IPS-15b (cell line): Measurements from ENCODE around the gene DBF4B.

Experiments used
- H3K27me3 ChIP-seq: one replicate; pipeline ENCODE4 v1.6.1; 2013; ENCODE audit warnings: low read length; ENCODE audit not compliant: control insufficient read depth, insufficient read depth
- H3K36me3 ChIP-seq: one replicate; pipeline ENCODE4 v1.6.1; 2013; ENCODE audit warnings: low read length; ENCODE audit not compliant: control insufficient read depth, insufficient read depth
- H3K4me1 ChIP-seq: one replicate; pipeline ENCODE4 v1.6.1; 2013; ENCODE audit warnings: mild to moderate bottlenecking, low read length; ENCODE audit not compliant: control insufficient read depth, insufficient read depth
- H3K4me3 ChIP-seq: one replicate; pipeline ENCODE4 v1.5.1; 2013; ENCODE audit warnings: low read depth, low read length
- H3K9ac ChIP-seq: one replicate; pipeline ENCODE4 v1.6.1; 2013; ENCODE audit warnings: low read depth, mild to moderate bottlenecking, low read length
- H3K9me3 ChIP-seq: one replicate; pipeline ENCODE4 v1.6.1; 2013; ENCODE audit warnings: mild to moderate bottlenecking, low read length; ENCODE audit not compliant: control insufficient read depth, insufficient read depth

The DBF4B gene

GRCh38 chr17:44797802-44798201 lies 89.3 kb downstream of the DBF4B start:
- Histone ChIP-seq H3K36me3 (peaks cover 4% of the 10 kb centered on the region), H3K9ac (no peak overlapping the region), H3K4me1 (no peaks in the 10 kb centered on the region), H3K9me3 (no peaks in the 10 kb centered on the region), H3K27me3 (no peaks in the 10 kb centered on the region), H3K4me3 (no peak overlapping the region)

GRCh38 chr17:44798356-44798755 lies 89.9 kb downstream of the DBF4B start:
- no peaks in the 10 kb centered on the region for H3K4me1 ChIP-seq
- no peak overlapping the region for H3K4me3 ChIP-seq
- H3K9ac ChIP-seq, result no peak overlapping the region
- H3K27me3 ChIP-seq, result no peaks in the 10 kb centered on the region
- H3K9me3 ChIP-seq, result no peaks in the 10 kb centered on the region
- peaks cover 4% of the 10 kb centered on the region for H3K36me3 ChIP-seq
